IMR-90 (cell line): ENCODE results near the gene SLC2A10.
A peak's percentile ranks its signal among the peaks of the same experiment; 100 is the strongest.

Experiments used
- CEBPB ChIP-seq: IDR thresholded peaks from 2 replicates; pipeline ENCODE4 v1.6.1; 2012; ENCODE audit warnings: low read depth, low read length, improper control_type of control experiment
- CTCF ChIP-seq: conservative IDR thresholded peaks from 2 replicates; pipeline ENCODE4 v1.5.1; 2012; ENCODE audit warnings: mild to moderate bottlenecking, low read depth, low read length, improper control_type of control experiment
- POLR2A ChIP-seq: IDR thresholded peaks from 2 replicates; pipeline ENCODE4 v1.6.1; 2012; ENCODE audit warnings: mild to moderate bottlenecking, low read depth, low read length
- RCOR1 ChIP-seq: IDR thresholded peaks from 2 replicates; pipeline ENCODE4 v1.6.1; 2012; ENCODE audit warnings: mild to moderate bottlenecking, low read length, improper control_type of control experiment; ENCODE audit not compliant: insufficient replicate concordance
- USF2 ChIP-seq: fragments of 150-350 bp; IDR thresholded peaks from 2 replicates; pipeline ENCODE4 v1.6.1; 2017; ENCODE audit warnings: mild to moderate bottlenecking, antibody characterized with exemption, low read length, low read depth

- peak; percentile 56 for TF ChIP-seq CTCF
- TF ChIP-seq POLR2A, result no peak
- no peak for TF ChIP-seq USF2
- no peak for TF ChIP-seq CEBPB
- TF ChIP-seq RCOR1, result no peak
These were observed 57.8 kb downstream of the SLC2A10 start for GRCh38 chr20:46767127-46767761.
